Hepatic stellate cell (primary cell): ENCODE data around the gene CRYBG1.

Source experiments
- DNase-seq: peaks from one replicate; pipeline ENCODE4 v3.0.0; 2011; ENCODE audit warnings: low spot score

Gene CRYBG1

GRCh38 chr6:106426250-106426970 lies 65.9 kb downstream of the CRYBG1 start:
- no peak for DNase-seq

- DNase-seq, result no peak
These were observed 69.9 kb downstream of the CRYBG1 start for GRCh38 chr6:106430466-106430865.

- DNase-seq, result no peak
These were observed 70.9 kb downstream of the CRYBG1 start for GRCh38 chr6:106431405-106431804.

GRCh38 chr6:106431972-106432371 lies 71.5 kb downstream of the CRYBG1 start:
- no peak for DNase-seq

GRCh38 chr6:106434530-106434929 lies 74.0 kb downstream of the CRYBG1 start:
- no peak for DNase-seq

- no peak for DNase-seq
These were observed 78.9 kb downstream of the CRYBG1 start for GRCh38 chr6:106439459-106439858.

- no peak for DNase-seq
These were observed 80.0 kb downstream of the CRYBG1 start for GRCh38 chr6:106440546-106440945.

GRCh38 chr6:106442395-106442794 lies 81.9 kb downstream of the CRYBG1 start:
- no peak for DNase-seq

GRCh38 chr6:106444777-106445507 lies 84.4 kb downstream of the CRYBG1 start:
- peak; percentile 49 for DNase-seq

GRCh38 chr6:106445508-106445878 lies 85.0 kb downstream of the CRYBG1 start:
- DNase-seq, result no peak

GRCh38 chr6:106446287-106446885 lies 85.9 kb downstream of the CRYBG1 start:
- no peak for DNase-seq

- DNase-seq, result no peak
These were observed 86.5 kb downstream of the CRYBG1 start for GRCh38 chr6:106446983-106447382.

- no peak for DNase-seq
These were observed 87.5 kb downstream of the CRYBG1 start for GRCh38 chr6:106448000-106448426.

GRCh38 chr6:106450653-106451052 lies 90.1 kb downstream of the CRYBG1 start:
- no peak for DNase-seq

- peak; percentile 8 for DNase-seq
These were observed 90.9 kb downstream of the CRYBG1 start for GRCh38 chr6:106451439-106451838.

GRCh38 chr6:106452628-106453027 lies 92.1 kb downstream of the CRYBG1 start:
- no peak for DNase-seq

GRCh38 chr6:106453756-106454367 lies 93.3 kb downstream of the CRYBG1 start:
- DNase-seq, result no peak

GRCh38 chr6:106456756-106457155 lies 96.2 kb downstream of the CRYBG1 start:
- no peak for DNase-seq

GRCh38 chr6:106458021-106458986 lies 97.8 kb downstream of the CRYBG1 start:
- no peak for DNase-seq

- no peak for DNase-seq
These were observed 100.0 kb downstream of the CRYBG1 start for GRCh38 chr6:106460481-106460880.

- no peak for DNase-seq
These were observed 100.6 kb downstream of the CRYBG1 start for GRCh38 chr6:106461084-106461483.
